K562 (cell line): ENCODE measurements around the gene SUPT3H. TPM values are rescaled to one million over a fixed set of nuclear protein-coding genes. Genes with fewer than 3 reads are reported as not detected.

ENCODE experiments used
- ARHGAP35 ChIP-seq: fragments of 450-650 bp; IDR thresholded peaks from 2 replicates; pipeline ENCODE4 v1.6.1; 2018; ENCODE audit not compliant: partially characterized antibody
- ATF6 ChIP-seq: sonication (generic); formaldehyde crosslinking; IDR thresholded peaks from 2 replicates; pipeline ENCODE4 v1.4.0; 2020; ENCODE audit warnings: mild to moderate bottlenecking, missing genetic modification reagents
- EGR1 ChIP-seq: fragments of 450-650 bp; conservative IDR thresholded peaks from 2 replicates; pipeline ENCODE4 v1.6.1; 2017; ENCODE audit warnings: mild to moderate bottlenecking
- GTF2F1 ChIP-seq: IDR thresholded peaks from 2 replicates; pipeline ENCODE4 v1.6.1; 2011; ENCODE audit warnings: low read depth, low read length, improper control_type of control experiment
- IFI16 ChIP-seq: fragments of 250-450 bp; sonication (Bioruptor Pico); IDR thresholded peaks from 2 replicates; pipeline ENCODE4 v2.1.2; 2022; ENCODE audit warnings: mild to moderate bottlenecking, inconsistent platforms
- KDM4B ChIP-seq, 2 experiments: fragments of 450-650 bp in 1 of 2; sonication (generic) in 1 of 2; IDR thresholded peaks; 2 replicates each; pipeline ENCODE4 v1.6.1; 2016 to 2017; ENCODE audit warnings: borderline replicate concordance in 2 of 2, antibody characterized with exemption in 1 of 2, low read depth in 1 of 2, mild to moderate bottlenecking in 1 of 2
- NCOR1 ChIP-seq: fragments of 450-650 bp; IDR thresholded peaks from 2 replicates; pipeline ENCODE4 v1.6.1; 2016; ENCODE audit warnings: mild to moderate bottlenecking, moderate library complexity
- NR2F6 ChIP-seq: fragments of 450-650 bp; formaldehyde crosslinking; IDR thresholded peaks from 2 replicates; pipeline ENCODE4 v1.4.0; 2020; ENCODE audit warnings: mild to moderate bottlenecking
- POU5F1 ChIP-seq: fragments of 150-350 bp; IDR thresholded peaks from 2 replicates; pipeline ENCODE4 v1.6.1; 2014; ENCODE audit warnings: borderline replicate concordance, low read length, low read depth, mild to moderate bottlenecking; ENCODE audit not compliant: partially characterized antibody
- RAD21 ChIP-seq, 2 experiments: fragments of 250-450 bp in 1 of 2; fragments of 450-650 bp in 1 of 2; sonication (Bioruptor Pico) in 1 of 2; formaldehyde crosslinking in 1 of 2; IDR thresholded peaks in 1 of 2; conservative IDR thresholded peaks in 1 of 2; 2 replicates each; pipeline versions ENCODE4 v1.4.0 to v1.8.0; 2020 to 2022; ENCODE audit warnings: mild to moderate bottlenecking in 2 of 2, moderate library complexity in 1 of 2
- SRSF7 ChIP-seq: fragments of 200-400 bp; formaldehyde crosslinking; optimal IDR thresholded peaks from 2 replicates; pipeline ENCODE3; 2017; ENCODE audit warnings: mild to moderate bottlenecking, low read depth, low read length
- TCF7 ChIP-seq: sonication (generic); IDR thresholded peaks from 2 replicates; pipeline ENCODE4 v1.6.1; 2016; ENCODE audit warnings: antibody characterized with exemption, borderline replicate concordance
- TFAP4 ChIP-seq: sonication (generic); formaldehyde crosslinking; IDR thresholded peaks from 2 replicates; pipeline ENCODE4 v1.8.0; 2022; ENCODE audit warnings: missing genetic modification reagents, mild to moderate bottlenecking, moderate library complexity, borderline replicate concordance
- ZBTB8A ChIP-seq: fragments of 450-650 bp; IDR thresholded peaks from 2 replicates; pipeline ENCODE4 v1.6.1; 2018; ENCODE audit warnings: mild to moderate bottlenecking, moderate library complexity; ENCODE audit not compliant: partially characterized antibody
- ZFX ChIP-seq: sonication (generic); formaldehyde crosslinking; IDR thresholded peaks from 2 replicates; pipeline ENCODE4 v1.8.0; 2022; ENCODE audit warnings: mild to moderate bottlenecking, missing genetic modification reagents, moderate library complexity
- ZNF133 ChIP-seq: fragments of 250-450 bp; sonication (Bioruptor Pico); IDR thresholded peaks from 2 replicates; pipeline ENCODE4 v1.4.0; 2020; ENCODE audit warnings: mild to moderate bottlenecking
- ZNF395 ChIP-seq: fragments of 200-800 bp; sonication (Bioruptor generic); IDR thresholded peaks from 2 replicates; pipeline ENCODE4 v1.6.1; 2017; ENCODE audit warnings: missing genetic modification characterization, missing compliant biosample characterization
- ZNF518B ChIP-seq: fragments of 250-450 bp; sonication (Bioruptor Pico); IDR thresholded peaks from 2 replicates; pipeline ENCODE4 v1.5.0; 2021; ENCODE audit warnings: mild to moderate bottlenecking, moderate library complexity
- polyA plus RNA-seq, 8 experiments: library from polyadenylated mRNA; depleted of rRNA in 4 of 8; stranded (reverse) in 5 of 8; unstranded in 3 of 8; fragments of >200 nt; fragmentation: Nextera tagmentation in 2 of 8; fragmentation: Illumina TruSeq in 1 of 8; extraction: Ambion mirVana in 2 of 8; extraction: Trizol in 1 of 8; gene quantifications; 2 replicates each; pipeline versions ENCODE4 v1.2.1 to v1.2.3, GENCODE V29; 2011 to 2014; ENCODE audit warnings: inconsistent platforms in 1 of 8, missing spikeins in 1 of 8
- total RNA-seq, 7 experiments: library from RNA; depleted of rRNA in 6 of 7; stranded (reverse); fragments of >200 nt in 6 of 7; fragmentation: Illumina TruSeq in 2 of 7; extraction: Trizol in 2 of 7; gene quantifications; 2 replicates each; pipeline versions ENCODE4 v1.2.1 to v1.2.3, GENCODE V29; 2011 to 2021; ENCODE audit warnings: low replicate concordance in 1 of 7

SUPT3H gene
- total and polyA plus RNA-seq, 9 of the 15 experiments (the other 6 are each of a cell fraction or from before 2014, with no cell fraction given), result 7.2 to 16.3 (median 11.9) TPM

- TF ChIP-seq TFAP4 (CRISPR knock-in tag) (peak; percentile 60), RAD21 (CRISPR knock-in tag; conservative IDR thresholded peaks at IDR 0.05 in 1 of 2, IDR thresholded peaks at IDR 0.05 in 1 of 2) (peak; percentile 50 to 56), NCOR1 (peak; percentile 26; the same call in 1 of the 2 replicates), ZNF133 (CRISPR knock-in tag) (no peak), ATF6 (CRISPR knock-in tag) (peak; percentile 31; the same call in 1 of the 2 replicates), TCF7 (0 out of 2 replicates have a peak, but pooled peaks have one; percentile 59), KDM4B (IDR thresholded peaks at IDR 0.05; ENCODE audit: borderline replicate concordance in 2 of 2, low read depth in 1 of 2) (peak in 1 of 2 experiments; percentile 86; a peak in 1 of 4 replicates), EGR1 (peak; percentile 93), ZBTB8A (no peak), ZNF518B (CRISPR knock-in tag) (no peak), POU5F1 (peak; percentile 72), SRSF7 (no peak), IFI16 (CRISPR knock-in tag) (no peak), ZNF395 (CRISPR knock-in tag) (peak; percentile 66; the same call in 1 of the 2 replicates), ARHGAP35 (no peak), ZFX (peak; percentile 99), NR2F6 (CRISPR knock-in tag) (0 out of 2 replicates have a peak, but pooled peaks have one; percentile 41), GTF2F1 (peak; percentile 87; the same call in 1 of the 2 replicates)
These were observed at the start of gene SUPT3H (continued) for GRCh38 chr6:45377554-45378333.
